GM21723 (cell line): ENCODE results near the gene ZNF212.

ENCODE experiments used
- ATAC-seq: cut with Tn5 transposase; IDR thresholded peaks from one replicate; pipeline ENCODE4 v1.9.1; 2021; ENCODE audit warnings: mild to moderate bottlenecking, moderate library complexity; ENCODE audit not compliant: unreplicated experiment

The ZNF212 gene

GRCh38 chr7:149304006-149304405 lies 64.6 kb downstream of the ZNF212 start:
- ATAC-seq: no peak
